ENCODE results near the gene KCNQ2. TPM values are rescaled to one million over a fixed set of nuclear protein-coding genes. Genes with fewer than 3 reads are reported as not detected.

The KCNQ2 gene
- 0.22 to 0.64 TPM (median 0.44 TPM) in 5 replicates for total RNA-seq (2022; extraction: Qiagen RNA extraction)

DNA sequence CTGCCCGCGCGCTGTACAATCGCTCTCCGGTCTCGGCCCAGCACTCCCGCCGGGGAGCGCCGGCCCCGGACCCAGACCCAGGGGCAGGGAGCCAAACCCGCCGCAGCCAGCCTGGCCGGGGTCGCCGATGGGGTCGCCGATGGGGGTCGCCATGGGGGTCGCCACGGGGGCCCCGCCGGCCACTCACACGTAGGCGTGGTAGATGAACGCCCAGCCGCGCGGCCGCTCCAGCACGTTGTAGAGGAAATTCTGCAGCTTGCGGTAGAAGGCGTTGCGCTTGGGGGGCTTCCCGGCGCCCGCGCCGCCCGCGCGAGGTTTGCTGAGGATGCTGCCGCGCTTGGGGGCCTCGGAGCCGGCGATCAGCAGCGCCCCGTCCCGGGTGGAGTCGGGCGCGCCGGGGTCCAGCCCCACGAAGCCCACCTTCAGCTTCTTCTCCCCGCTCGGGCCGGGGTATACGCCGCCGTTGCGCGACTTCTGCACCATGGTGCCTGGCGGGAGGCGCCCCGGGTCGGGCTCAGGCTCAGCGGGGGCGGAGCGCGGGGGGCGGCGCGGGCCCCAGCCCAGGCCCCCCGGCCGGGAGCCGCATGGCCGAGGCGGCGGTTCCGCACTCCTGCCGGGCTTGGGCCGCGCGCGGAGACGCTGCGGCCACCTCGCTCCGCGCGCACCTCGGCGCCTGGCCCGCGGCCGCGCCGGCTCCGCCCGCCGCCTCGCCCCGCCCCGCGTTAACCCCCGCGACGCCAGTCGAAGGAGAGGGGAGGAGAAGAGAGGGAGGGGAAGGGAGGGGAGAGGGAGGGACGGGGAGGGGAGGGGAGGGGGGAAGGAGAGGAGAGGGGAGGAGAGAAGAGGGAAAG is at the start of gene KCNQ2:
Gene KCNQ2, minus strand, starts transcription at position 675 of the 851 bp plus-strand sequence. Its CDS starts 192 bp downstream, at position 483.

DNA sequence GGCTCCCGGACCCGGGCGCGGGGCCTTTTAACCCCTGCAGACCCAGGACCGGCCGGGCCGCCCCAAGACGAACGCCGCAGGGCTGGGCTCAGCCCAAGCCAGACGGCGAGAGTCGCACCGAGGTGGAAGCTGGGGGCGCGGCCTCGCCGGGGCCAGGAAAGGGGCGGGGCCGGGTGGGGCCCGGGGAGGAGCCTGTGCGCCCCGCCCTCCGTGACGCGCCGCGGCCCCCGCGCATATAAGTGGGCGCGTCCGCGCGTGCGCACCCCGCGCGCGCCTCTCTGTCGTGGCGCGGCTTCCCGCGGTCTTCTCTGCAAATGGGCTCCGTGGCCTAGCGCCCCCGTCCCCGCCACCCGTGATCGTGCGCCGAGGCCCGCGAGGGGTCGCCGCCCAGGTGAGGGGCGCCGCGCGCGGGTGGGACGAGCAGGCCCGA is 48.1 kb upstream of the KCNQ2 start, which contains the start of gene PPDPF:
Gene PPDPF, plus strand, starts transcription at position 262 of the 430 bp plus-strand sequence. CDS start 544 bp downstream, outside the sequence.

DNA sequence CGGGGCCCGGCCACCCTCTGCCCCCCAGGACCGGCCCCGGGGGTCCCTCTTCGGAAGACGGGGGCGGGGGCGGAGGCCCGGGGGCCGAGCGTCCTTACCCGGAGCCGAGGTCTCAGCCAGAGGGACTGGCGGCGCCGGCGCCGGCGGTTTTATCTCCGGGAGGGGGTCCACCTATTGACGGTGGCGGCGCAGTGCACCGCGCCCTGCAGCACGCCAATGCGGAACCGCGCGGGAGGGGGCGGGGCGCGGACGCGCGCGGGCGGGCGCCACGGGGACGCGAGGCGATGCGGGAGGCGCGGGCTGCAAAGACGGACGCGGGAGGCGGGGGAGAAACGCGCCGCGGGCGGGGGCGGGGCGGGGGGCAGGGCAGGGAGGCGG is 26.5 kb upstream of the KCNQ2 start, which contains the start of gene EEF1A2:
Gene EEF1A2, minus strand, starts transcription at position 124 of the 378 bp plus-strand sequence. CDS start 1,320 bp downstream, outside the sequence.

GRCh38 chr20:63360850-63361518 is 111.5 kb downstream of the KCNQ2 start, which contains the start of gene CHRNA4:
Gene CHRNA4 (minus strand): TSS chr20:63361349. CDS start chr20:63361165, 184 bp downstream.

Other genes starting within 250 kb of the KCNQ2 start
- 1.4 to 3.0 TPM (median 2.3 TPM) in 5 replicates for gene BIRC7, start 236.8 kb downstream of the KCNQ2 start, total RNA-seq (2022; extraction: Qiagen RNA extraction)
- gene NKAIN4, start 218.2 kb downstream of the KCNQ2 start, total RNA-seq (2022; extraction: Qiagen RNA extraction) = 3.9 to 6.9 TPM (median 4.7 TPM) in 5 replicates
- 45.2 to 68.0 TPM (median 57.2 TPM) in 5 replicates for gene ARFGAP1, start 199.8 kb downstream of the KCNQ2 start, total RNA-seq (2022; extraction: Qiagen RNA extraction)
- gene COL20A1, start 179.5 kb downstream of the KCNQ2 start, total RNA-seq (2022; extraction: Qiagen RNA extraction) = 0.34 to 1.1 TPM (median 0.67 TPM) in 5 replicates
- gene CHRNA4, start 111.3 kb downstream of the KCNQ2 start, total RNA-seq (2022; extraction: Qiagen RNA extraction) = 0.14 to 0.53 TPM (median 0.38 TPM) in 5 replicates
- 138 to 177 TPM (median 153 TPM) in 5 replicates for gene EEF1A2, start 26.4 kb upstream of the KCNQ2 start, total RNA-seq (2022; extraction: Qiagen RNA extraction)
- 259 to 387 TPM (median 340 TPM) in 5 replicates for gene PPDPF, start 48.1 kb upstream of the KCNQ2 start, total RNA-seq (2022; extraction: Qiagen RNA extraction)
- gene PTK6, start 64.7 kb upstream of the KCNQ2 start, total RNA-seq (2022; extraction: Qiagen RNA extraction) = 2.7 to 4.0 TPM (median 3.2 TPM) in 5 replicates
- 0.06 to 0.25 TPM (median 0.09 TPM) in 5 replicates for gene SRMS, start 75.1 kb upstream of the KCNQ2 start, total RNA-seq (2022; extraction: Qiagen RNA extraction)
- 0.17 to 0.29 TPM (median 0.21 TPM) in 5 replicates for gene FNDC11, start 81.5 kb upstream of the KCNQ2 start, total RNA-seq (2022; extraction: Qiagen RNA extraction)
- gene HELZ2, start 101.6 kb upstream of the KCNQ2 start, total RNA-seq (2022; extraction: Qiagen RNA extraction) = 30.2 to 39.3 TPM (median 31.3 TPM) in 5 replicates
- 8.5 to 10.5 TPM (median 10.0 TPM) in 5 replicates for gene GMEB2, start 154.4 kb upstream of the KCNQ2 start, total RNA-seq (2022; extraction: Qiagen RNA extraction)
- 7.1 to 11.5 TPM (median 9.5 TPM) in 5 replicates for gene STMN3, start 180.8 kb upstream of the KCNQ2 start, total RNA-seq (2022; extraction: Qiagen RNA extraction)
- gene RTEL1, start 185.7 kb upstream of the KCNQ2 start, total RNA-seq (2022; extraction: Qiagen RNA extraction) = 4.1 to 7.9 TPM (median 5.6 TPM) in 5 replicates
- 0.22 to 0.87 TPM (median 0.69 TPM) in 5 replicates for gene TNFRSF6B, start 224.0 kb upstream of the KCNQ2 start, total RNA-seq (2022; extraction: Qiagen RNA extraction)
- gene ARFRP1, start 235.3 kb upstream of the KCNQ2 start, total RNA-seq (2022; extraction: Qiagen RNA extraction) = 30.6 to 43.0 TPM (median 36.4 TPM) in 5 replicates
- 20.1 to 30.0 TPM (median 26.1 TPM) in 5 replicates for gene ZGPAT, start 235.4 kb upstream of the KCNQ2 start, total RNA-seq (2022; extraction: Qiagen RNA extraction)